H7 (cell line): Measurements from ENCODE around the gene UMPS. TPM values are rescaled to one million over a fixed set of nuclear protein-coding genes. Genes with fewer than 3 reads are reported as not detected.
"Not testable (repeated sequence)": the region's sequence is repeated elsewhere in the genome, so short reads cannot be mapped to it uniquely, and the experiment has no call there.

Experiments
- DNase-seq: peaks from one replicate; pipeline ENCODE4 v3.0.0; 2012
- H3K27me3 ChIP-seq: 2 replicates; pipeline ENCODE4 v1.6.0; 2011; ENCODE audit warnings: mild to moderate bottlenecking, low read length; ENCODE audit not compliant: control insufficient read depth, insufficient read depth
- H3K36me3 ChIP-seq: replicated peaks from 2 replicates; pipeline ENCODE4 v1.5.1; 2011; ENCODE audit warnings: low read length; ENCODE audit not compliant: control insufficient read depth, insufficient read depth
- H3K4me3 ChIP-seq: 2 replicates; pipeline ENCODE4 v1.5.1; 2011; ENCODE audit warnings: low read depth, mild to moderate bottlenecking, control low read depth, low read length, moderate library complexity; ENCODE audit not compliant: insufficient read depth
- total RNA-seq: library from RNA; depleted of rRNA; stranded (reverse); fragments of >200 nt; shearing (Covaris generic); gene quantifications from 2 replicates; pipeline ENCODE4 v1.2.3, GENCODE V29; 2014

Gene UMPS
- total RNA-seq, 1 experiment from 2014 or later = 48.1 TPM

DNA sequence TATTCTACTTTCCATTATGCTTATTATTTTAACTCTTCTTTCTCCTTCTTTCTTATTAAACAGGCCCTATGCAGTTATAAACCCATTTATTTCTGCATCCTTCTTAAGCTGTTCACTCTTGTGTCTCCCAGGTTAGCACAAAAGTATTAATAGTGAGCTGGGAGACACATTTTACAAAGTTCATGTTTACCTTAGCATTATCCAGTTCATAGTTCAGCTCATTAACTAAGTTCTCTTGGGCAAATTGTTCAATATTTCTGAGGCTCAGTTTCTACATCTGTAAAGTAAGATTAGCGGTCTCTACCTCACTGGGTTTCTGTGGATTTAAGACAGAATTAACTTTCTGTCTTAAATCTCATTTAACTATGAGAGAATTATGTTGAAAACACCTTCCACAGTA, 31.2 kb upstream of the UMPS start:
- Histone ChIP-seq H3K27me3 (no peaks in the 10 kb centered on the region), H3K4me3 (no peak overlapping the region), H3K36me3 (no peaks in the 10 kb centered on the region)
- DNase-seq = no peak

DNA sequence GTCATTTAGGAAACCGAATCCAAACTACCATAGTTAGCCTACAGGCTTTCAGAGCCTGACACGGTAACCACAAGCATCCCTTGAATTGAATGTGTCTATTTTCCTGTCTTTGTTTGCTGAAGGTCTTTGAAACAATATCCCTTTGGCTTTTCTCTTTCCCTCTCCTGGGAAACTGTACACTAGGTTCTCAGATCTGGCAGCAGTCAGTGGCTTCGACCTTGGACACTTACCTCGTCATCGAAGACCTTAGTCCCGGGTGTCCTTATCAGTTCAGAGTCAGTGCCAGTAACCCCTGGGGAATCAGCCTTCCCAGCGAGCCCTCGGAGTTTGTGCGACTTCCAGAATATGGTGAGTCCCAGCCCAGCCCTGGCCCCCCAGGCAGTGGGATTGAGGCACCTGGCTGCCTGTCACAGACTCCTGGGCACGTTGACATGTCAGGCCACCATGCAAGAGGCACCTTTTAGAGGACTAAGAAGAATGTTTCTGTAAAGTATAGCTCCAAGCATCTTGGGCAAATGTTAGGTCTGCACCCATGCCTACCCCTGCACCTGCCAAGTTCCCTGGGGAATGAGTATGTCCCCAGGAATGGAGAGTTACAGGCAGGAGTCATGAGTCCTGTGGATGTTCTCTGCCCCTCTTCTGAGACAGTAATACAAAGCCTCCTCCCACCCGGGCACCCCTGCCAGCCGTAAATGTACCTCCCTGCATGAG, 30.4 kb upstream of the UMPS start:
- Histone ChIP-seq H3K4me3 (no peak overlapping the region), H3K27me3 (no peaks in the 10 kb centered on the region), H3K36me3 (no peaks in the 10 kb centered on the region)
- DNase-seq = no peak

DNA sequence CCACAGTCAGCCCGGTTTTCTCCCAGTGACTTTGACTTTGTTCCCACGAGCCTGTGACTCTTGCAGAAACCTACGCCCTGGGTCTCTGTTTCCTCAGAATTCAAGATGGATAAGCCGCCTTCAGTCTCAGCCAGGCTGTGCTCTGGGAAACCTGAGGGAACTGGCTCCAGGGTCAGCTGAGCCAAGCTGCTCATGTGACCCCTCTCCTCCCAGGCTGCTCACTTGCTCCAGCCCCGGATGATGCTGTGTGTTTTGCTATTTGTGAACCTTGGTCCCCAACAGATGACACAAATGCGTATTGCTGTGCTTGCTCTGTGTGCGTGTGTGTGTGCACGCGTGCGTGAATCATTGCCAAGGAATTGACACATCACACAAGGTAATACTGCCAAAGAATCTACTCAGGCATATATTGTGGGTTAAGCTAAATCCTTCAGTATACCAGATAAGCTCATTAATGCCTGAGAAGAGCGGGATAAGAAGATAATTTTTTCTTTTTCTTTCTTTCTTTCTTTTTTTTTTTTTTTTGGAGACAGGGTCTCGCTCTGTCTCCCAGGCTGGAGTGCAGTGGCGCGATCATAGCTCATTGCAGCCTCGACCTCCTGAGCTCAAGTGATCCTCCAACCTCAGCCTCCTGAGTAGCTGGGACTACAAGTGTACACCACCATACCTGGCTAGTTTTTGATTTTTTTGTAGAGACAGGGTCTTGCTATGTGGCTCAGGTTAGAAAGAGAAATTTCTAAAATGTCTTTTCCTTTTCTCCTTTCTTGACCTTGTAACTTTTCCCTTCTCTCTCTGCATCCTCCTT, 29.2 kb upstream of the UMPS start:
- no peak for DNase-seq
- no peaks in the 10 kb centered on the region for H3K27me3 ChIP-seq
- H3K4me3 ChIP-seq = no peak overlapping the region
- no peaks in the 10 kb centered on the region for H3K36me3 ChIP-seq

- Histone ChIP-seq H3K4me3 (no peak overlapping the region), H3K36me3 (no peaks in the 10 kb centered on the region), H3K27me3 (no peaks in the 10 kb centered on the region)
- no peak for DNase-seq
These were observed 28.6 kb upstream of the UMPS start for GRCh38 chr3:124701687-124702086.

- Histone ChIP-seq H3K36me3 (no peaks in the 10 kb centered on the region), H3K27me3 (no peaks in the 10 kb centered on the region), H3K4me3 (no peak overlapping the region)
- DNase-seq = no peak
These were observed 27.3 kb upstream of the UMPS start for GRCh38 chr3:124702950-124703349.

DNA sequence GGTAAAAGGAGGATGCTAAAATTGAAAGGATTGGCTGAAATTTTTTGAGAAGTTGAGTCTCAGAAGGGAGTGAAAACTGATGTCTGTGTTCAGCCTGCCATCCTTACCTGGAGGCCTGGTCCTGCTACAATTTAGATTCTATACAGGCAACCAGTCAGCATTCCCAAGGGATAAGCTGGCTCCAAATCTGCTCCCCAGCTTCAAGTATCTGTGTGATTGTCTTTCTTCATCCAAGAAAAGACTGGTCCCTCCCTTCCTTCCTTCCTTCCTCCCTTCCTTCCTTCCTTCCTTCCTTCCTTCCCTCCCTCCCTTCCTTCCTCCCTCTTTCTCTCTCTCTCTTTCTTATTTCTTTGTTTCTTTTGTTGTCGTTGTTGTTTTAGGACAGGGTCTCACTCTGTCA, 24.7 kb upstream of the UMPS start:
- no peak for DNase-seq
- no peaks in the 10 kb centered on the region for H3K27me3 ChIP-seq
- H3K36me3 ChIP-seq = no peaks in the 10 kb centered on the region
- no peak overlapping the region for H3K4me3 ChIP-seq

DNA sequence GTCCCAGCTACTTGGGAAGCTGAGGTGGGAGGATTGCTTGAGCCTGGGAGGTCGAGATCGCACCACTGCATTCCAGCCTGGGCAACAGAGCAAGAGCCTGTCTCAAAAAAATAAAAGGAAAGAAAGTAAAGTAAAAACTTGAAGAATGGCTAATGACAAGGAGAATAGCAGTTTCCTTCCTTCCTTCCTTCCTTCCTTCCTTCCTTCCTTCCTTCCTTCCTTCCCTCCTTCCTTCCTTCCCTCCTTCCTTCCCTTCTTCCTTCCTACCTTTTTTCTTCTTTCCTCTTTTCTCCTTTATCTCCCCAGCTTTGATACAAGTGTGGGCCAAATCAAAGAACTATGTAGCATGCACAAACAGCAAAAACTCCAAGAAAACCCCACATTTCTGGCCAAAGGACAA, 23.0 kb upstream of the UMPS start:
- not testable (repeated sequence) for DNase-seq, H3K36me3 ChIP-seq, H3K27me3 ChIP-seq, H3K4me3 ChIP-seq

DNA sequence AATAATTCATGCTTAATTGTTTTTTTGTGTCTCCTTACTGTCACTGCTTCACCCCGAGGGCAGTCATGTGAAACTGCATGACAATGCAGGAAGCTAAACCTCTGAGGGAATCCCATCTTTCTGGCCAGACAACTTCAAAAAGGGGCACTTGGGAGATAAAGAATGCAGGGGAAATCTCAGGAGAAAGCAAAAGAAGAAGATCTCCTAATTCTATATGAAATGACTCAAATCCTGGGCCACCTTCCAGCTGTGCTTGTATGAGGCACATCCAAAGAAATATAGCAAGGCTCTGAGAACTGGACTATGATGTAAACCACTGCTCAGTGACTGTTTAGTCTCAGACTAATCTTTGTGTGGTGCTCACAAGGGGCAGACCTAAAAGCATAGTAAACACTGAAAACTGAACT, 22.6 kb upstream of the UMPS start:
- DNase-seq = peak; percentile 26
- H3K27me3 ChIP-seq = no peaks in the 10 kb centered on the region
- H3K4me3 ChIP-seq = no peak overlapping the region
- H3K36me3 ChIP-seq = no peaks in the 10 kb centered on the region

DNA sequence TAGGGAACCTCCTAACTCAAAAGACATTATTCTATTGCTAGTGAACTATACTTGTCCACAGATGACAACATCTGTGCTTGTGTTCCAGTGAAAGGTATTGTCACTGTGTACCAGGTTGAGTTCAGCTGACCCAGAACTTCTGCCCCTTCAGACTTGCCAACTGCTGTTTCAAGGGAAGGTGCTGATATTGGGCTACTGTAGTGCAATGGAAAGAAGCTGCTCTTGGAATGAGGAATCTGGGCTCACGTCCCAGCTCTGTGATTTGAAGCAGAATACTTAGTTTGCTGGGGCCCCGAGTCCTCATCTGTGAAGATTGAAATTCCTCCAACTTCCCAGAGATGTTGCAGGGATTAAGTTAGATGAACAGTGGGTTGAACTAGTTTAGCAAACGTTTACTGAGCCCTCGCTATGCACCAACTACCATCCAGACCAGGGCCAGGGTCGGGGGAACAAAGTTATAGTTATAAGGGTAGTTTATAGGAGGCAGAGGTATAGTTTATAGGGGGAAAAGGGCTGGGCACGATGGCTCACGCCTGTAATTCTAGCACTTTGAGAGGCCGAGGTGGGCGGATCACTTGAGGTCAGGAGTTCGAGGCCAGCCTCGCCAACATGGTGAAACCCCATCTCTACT, 15.9 kb upstream of the UMPS start:
- H3K4me3 ChIP-seq = no peak overlapping the region
- H3K36me3 ChIP-seq = no peaks in the 10 kb centered on the region
- DNase-seq = no peak
- H3K27me3 ChIP-seq = no peaks in the 10 kb centered on the region

DNA sequence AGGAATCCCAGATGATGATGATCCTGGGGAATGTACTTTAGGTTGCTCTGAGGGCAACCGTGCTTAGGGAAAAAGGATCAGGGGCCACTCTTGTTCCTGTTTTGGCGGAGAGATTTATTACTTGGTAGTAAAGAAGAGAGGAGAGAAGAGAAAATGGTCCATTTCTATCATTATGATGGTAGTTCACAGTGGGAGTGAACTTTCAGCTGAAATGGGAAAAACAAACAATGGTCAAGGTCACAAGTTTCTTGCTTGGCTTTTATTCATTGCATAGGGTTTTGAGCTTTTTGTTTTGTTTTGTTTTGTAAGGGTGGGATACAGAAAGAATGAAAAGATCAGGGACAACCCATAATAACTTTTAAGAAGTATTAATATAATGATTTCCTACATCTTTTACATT, 7.7 kb upstream of the UMPS start:
- Histone ChIP-seq H3K4me3 (no peak overlapping the region), H3K27me3 (no peaks in the 10 kb centered on the region), H3K36me3 (no peaks in the 10 kb centered on the region)
- no peak for DNase-seq

DNA sequence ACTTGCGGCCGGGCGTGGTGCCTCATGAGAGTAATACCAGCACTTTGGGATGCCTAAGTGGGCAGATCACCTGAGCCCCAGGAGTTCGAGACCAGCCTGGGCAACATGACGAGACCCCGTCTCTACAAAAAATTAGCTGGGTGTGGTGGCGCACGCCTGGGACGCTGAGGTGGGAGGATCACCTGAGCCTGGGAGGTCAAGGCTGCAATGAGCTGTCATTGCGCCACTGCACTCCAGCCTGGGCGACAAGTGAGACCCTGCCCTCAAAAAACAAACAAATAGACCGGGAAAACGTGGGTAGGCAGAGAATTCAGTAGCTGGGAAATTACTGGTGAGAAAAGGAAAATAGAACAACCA, 667 bp downstream of the UMPS start:
- H3K36me3 ChIP-seq = peaks cover 2% of the 10 kb centered on the region
- DNase-seq = no peak
- H3K4me3 ChIP-seq = peak overlapping the region; percentile 83
- H3K27me3 ChIP-seq = no peaks in the 10 kb centered on the region; the same call in 1 of the 2 replicates

GRCh38 chr3:124731760-124732159, 1.5 kb downstream of the UMPS start:
- peaks cover 2% of the 10 kb centered on the region for H3K36me3 ChIP-seq
- H3K27me3 ChIP-seq = no peaks in the 10 kb centered on the region; the same call in 1 of the 2 replicates
- DNase-seq = no peak
- H3K4me3 ChIP-seq = no peak overlapping the region

DNA sequence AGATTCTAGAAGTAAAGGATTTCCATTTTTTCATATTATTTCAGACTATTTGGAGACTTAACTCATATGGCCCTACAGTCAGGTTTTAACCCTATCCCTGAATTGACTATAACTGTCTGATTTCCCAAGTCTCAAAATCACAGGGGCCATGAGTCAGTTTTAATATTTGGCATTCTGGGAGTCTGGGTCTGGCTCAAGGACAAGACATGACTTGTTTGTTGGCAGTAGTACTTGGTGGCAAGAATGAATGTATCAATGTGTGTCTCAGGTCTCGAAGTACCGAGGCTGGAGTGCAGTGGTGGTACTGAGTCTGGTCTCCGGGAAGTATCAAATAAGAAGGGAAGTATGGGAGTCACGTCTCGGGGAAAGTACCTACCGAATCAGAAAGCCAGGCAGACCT, 10.8 kb downstream of the UMPS start:
- Histone ChIP-seq H3K4me3 (no peak overlapping the region), H3K27me3 (no peaks in the 10 kb centered on the region), H3K36me3 (peaks cover 33% of the 10 kb centered on the region)
- no peak for DNase-seq

GRCh38 chr3:124745756-124746155, 15.5 kb downstream of the UMPS start:
- H3K4me3 ChIP-seq = no peak overlapping the region
- H3K36me3 ChIP-seq = peaks cover 23% of the 10 kb centered on the region
- DNase-seq = no peak
- H3K27me3 ChIP-seq = no peaks in the 10 kb centered on the region
